H54 (cell line): ENCODE measurements around the gene MCF2L.

Experiments used
- DNase-seq: peaks from one replicate; pipeline ENCODE4 v3.0.0; 2011; ENCODE audit warnings: low spot score, mixed read lengths; ENCODE audit not compliant: insufficient read length
- FAIRE-seq: peaks from 3 replicates; lab custom pipeline; 2011; peaks lifted over from hg19 to GRCh38; lab: Jason Lieb, UNC
- POLR2A ChIP-seq: IDR thresholded peaks from 2 replicates; pipeline ENCODE4 v1.6.1; 2011; ENCODE audit warnings: low read depth, mild to moderate bottlenecking, low read length

Gene MCF2L

GRCh38 chr13:112964971-112965492 lies 4.0 kb upstream of the MCF2L start:
- no peak for TF ChIP-seq POLR2A

GRCh38 chr13:112965573-112966115 lies 3.4 kb upstream of the MCF2L start:
- FAIRE-seq (no peak), DNase-seq (no peak)
- no peak for TF ChIP-seq POLR2A

More at GRCh38 chr13:112964971-112965492, 4.0 kb upstream of the MCF2L start:
- DNase-seq (no peak), FAIRE-seq (no peak)

GRCh38 chr13:112966776-112967175 lies 2.2 kb upstream of the MCF2L start:
- no peak for FAIRE-seq
- DNase-seq, result no peak
- TF ChIP-seq POLR2A, result no peak

DNA sequence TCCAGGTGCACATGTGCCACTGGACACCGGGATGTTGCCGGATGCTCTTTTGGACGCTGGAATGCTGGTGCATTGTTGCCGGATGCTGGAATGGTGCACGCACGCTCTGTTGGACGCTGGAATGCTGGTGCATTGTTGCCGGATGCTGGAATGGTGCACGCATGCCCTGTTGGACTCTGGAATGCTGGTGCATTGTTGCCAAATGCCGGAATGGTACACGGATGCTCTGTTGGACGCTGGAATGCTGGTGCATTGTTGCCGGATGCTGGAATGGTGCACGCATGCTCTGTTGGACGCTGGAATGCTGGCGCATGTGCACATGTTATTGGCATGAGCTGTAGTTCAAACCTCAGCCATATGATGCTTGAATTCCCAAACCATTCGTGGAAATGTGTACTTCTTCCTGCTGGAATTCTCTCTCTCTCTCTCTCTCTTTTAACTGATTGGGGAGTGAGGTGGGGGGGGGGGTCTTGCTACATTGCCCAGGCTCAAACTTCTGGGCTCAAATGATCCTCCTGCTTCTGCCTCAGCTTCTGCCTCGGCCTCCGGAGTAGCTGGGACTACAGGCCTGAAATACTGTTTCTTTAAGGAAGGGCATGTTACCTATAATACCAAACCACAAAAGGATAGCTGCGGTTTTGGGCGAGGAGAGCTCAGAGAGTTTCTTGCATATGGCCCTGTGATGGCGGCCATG lies 1.2 kb upstream of the MCF2L start:
- DNase-seq, result no peak
- no peak for TF ChIP-seq POLR2A
- no peak for FAIRE-seq

GRCh38 chr13:112968380-112968909 lies 569 bp upstream of the MCF2L start:
- FAIRE-seq, result no peak
- DNase-seq, result no peak
- no peak for TF ChIP-seq POLR2A

DNA sequence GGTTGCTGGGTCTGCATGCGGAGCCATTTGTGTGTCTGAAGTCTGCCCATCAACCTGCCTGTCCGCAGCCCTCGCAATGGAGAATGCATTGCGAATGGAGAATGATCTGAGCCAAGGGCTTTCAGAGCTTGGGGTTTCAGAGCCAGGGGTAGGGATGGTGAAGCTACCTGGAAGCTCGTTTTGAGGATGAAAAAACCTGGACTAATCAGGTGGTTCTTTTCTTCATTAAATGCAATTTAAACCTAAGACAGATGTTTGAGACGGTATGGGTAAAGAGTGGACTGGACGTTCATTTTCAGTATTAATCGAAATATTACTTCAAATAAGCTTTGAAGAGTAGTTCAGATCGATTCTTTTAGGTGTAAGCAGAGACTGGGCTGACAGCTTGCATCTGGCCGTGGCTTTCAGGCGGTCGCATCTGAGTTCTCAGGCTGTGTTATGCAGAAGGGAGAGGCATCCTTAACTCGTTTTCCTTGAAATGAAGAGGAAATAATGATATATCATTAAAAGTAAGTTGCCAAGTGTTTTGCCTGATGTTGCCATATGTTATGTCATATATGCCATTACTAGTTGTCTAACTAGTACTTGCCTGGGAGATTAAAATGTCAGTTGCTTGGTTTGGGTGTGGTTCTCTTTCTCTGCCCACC lies 801 bp downstream of the MCF2L start:
- DNase-seq, result no peak
- TF ChIP-seq POLR2A, result no peak
- no peak for FAIRE-seq

DNA sequence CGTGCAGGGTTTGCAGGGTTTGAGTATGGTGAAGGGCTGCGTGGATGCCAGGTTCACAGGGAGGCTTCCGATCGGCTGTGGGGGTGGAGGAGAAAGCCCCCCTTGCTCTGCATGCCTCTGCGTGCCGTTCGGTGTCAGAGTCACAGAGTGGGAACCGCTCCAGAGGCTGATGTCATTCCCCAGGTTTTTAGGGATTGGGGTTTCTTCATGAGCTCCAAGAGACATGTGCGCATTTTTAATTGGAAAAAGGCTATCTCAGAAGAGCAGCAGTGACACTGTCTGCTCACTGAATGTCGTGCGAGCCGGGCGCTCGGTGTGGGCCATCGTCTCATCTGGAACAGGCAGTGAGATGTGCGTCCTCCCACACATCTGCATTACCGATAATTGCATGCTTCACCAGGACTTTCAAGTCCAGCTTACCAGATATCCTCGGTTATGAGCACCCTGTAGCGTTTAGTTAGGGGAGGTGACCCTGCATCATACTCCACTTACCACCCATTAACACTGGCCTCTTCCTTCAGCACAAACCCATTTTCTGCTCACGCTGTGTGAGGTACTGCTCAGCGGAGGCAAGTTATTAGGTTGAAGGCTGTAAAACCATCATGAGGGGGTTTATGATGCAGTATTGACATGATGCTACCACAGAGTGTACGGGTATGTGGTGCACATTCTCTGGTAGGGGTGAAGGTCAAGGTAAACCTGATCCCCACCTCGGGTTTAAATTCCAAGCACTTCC lies 1.7 kb downstream of the MCF2L start:
- no peak for TF ChIP-seq POLR2A
- DNase-seq (no peak), FAIRE-seq (no peak)

DNA sequence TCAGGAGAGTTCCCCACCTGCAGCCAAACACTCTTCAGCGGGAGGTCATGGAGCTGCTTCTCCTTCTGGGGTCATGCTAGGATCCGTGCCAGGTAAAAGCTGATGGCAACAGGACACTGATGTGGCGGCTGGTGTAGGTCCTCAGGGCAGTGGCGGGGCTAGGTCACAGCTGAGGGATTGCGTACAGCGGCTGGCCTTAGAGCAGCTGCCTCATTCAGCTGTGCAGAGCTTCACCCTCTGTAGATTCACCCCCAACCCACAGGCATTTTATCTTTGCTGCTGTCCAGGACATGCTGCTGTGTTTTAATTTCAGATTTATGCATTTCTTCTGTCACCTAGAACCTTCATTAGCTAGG lies 2.3 kb downstream of the MCF2L start:
- no peak for TF ChIP-seq POLR2A
- no peak for DNase-seq
- no peak for FAIRE-seq

- no peak for TF ChIP-seq POLR2A
- DNase-seq (no peak), FAIRE-seq (no peak)
Observed at GRCh38 chr13:112972258-112972657, 3.2 kb downstream of the MCF2L start.

GRCh38 chr13:112972867-112973576 lies 4.0 kb downstream of the MCF2L start:
- no peak for DNase-seq

GRCh38 chr13:112973577-112973951 lies 4.5 kb downstream of the MCF2L start:
- FAIRE-seq, result no peak
- no peak for DNase-seq
- no peak for TF ChIP-seq POLR2A

More at GRCh38 chr13:112972867-112973576, 4.0 kb downstream of the MCF2L start:
- TF ChIP-seq POLR2A, result no peak
- FAIRE-seq, result no peak

DNA sequence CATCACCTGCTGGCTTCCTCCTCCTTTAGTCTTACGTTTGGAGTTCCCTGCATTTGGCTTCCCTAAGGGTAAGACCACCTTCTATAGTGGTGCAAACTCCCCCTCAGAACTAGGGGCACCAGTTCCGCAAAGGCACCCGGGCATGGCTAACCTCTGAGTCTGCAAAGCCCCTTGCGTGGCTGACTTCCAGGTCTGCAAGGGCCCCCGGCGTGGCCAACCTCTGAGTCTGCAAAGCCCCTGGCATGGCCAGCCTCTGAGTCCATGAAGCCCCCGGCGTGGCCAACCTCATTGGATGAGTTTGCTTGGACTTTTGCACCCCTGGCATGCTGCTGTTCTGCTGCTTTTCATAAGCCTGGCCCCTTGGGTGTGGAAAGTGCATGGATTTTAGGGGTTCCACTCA lies 5.1 kb downstream of the MCF2L start:
- TF ChIP-seq POLR2A, result no peak
- no peak for DNase-seq
- FAIRE-seq, result no peak

DNA sequence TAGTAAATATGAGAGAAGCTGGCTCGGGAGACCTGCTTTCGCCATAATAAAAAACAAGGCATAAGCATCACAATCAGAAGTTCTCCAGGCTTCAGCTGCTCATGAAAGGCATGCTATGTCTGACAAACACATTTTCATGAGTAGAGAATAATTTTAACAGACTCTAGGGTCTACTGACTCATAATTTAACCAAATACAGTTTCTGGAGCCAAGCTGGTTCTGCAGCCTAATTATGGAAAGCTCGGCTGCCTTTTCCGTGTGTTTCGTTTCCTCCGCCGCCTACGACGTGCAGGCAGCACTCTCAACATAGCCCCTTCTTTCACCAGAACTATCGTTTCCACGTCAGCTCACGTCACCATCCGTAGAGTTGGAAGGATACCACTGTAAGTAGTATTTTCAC lies 5.7 kb downstream of the MCF2L start:
- FAIRE-seq (no peak), DNase-seq (no peak)
- no peak for TF ChIP-seq POLR2A

DNA sequence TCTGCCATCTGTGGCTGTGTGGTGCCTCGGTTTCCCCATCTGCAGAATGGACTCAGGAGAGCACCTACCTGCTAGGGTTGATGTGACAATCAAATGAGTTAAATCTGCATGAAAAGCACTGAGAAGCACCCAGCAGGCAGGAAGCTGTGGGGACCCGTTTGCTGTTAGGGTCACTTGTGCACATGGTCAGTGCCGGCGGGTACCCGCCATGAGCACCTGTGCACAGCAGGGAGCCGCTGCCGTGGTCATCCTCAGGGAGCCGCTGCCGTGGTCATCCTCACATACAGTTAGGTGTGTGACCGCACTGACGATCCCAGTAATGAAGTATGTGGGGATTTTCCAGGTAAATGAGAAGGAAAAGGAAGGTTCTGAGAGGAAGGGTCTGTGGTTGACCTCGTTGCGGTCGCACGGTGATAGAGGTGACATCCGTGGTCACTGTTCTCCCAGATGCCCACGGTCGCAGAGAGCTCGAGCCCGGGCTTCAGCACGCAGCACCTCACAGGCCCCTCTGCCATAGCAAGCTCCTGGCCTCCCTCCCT lies 6.5 kb downstream of the MCF2L start:
- TF ChIP-seq POLR2A, result no peak
- no peak for DNase-seq
- FAIRE-seq, result no peak
